ENCODE results near the gene CDKAL1.

GRCh38 chr6:20802596-20802995 lies 268.3 kb downstream of the CDKAL1 start:
- TF ChIP-seq EZH2 (IDR thresholded peaks at IDR 0.05; ENCODE audit: borderline replicate concordance, low read depth, low read length, severe bottlenecking) (no peak), CTCF (IDR thresholded peaks at IDR 0.05; ENCODE audit: borderline replicate concordance, extremely low read depth, low read length, poor library complexity, severe bottlenecking) (no peak)

Measured in DND-41 (cell line).